ENCODE results near the gene ADAMTS16.

DNA sequence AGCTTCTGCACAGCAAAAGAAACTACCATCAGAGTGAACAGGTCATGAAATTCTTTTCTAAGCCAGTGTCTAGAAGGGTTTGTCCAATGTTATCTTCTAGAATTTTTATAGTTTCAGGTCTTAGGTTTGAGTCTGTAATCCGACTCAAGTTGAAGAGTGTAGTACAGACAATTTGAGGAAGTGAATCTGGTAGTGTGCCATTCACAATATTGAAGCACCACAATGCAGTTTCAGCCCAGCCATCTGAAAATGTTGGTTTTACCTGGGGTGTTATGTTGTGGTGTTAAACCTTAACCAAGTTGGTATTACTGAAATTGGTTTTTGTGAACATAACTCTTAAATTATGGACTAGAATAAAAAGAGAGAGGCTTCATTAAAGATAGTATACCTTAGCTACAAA is 77.2 kb downstream of the ADAMTS16 start:
- TF ChIP-seq CTCF (conservative IDR thresholded peaks at IDR 0.05; ENCODE audit: low read depth, low read length) (no peak), EZH2 (IDR thresholded peaks at IDR 0.05; ENCODE audit: borderline replicate concordance, low read depth, low read length, poor library complexity, severe bottlenecking) (no peak)
